PC-9 (cell line): ENCODE data around the gene TENM4. TPM values are rescaled to one million over a fixed set of nuclear protein-coding genes. Genes with fewer than 3 reads are reported as not detected.

Experiments used
- BruUV-seq: library from RNA; stranded (reverse); fragments of 400-500 nt; replicated peaks from 2 replicates; lab custom pipeline; 2021; lab: Mats Ljungman, UMichigan
- CTCF ChIA-PET: fragments of 300-600 bp; sonication (Branson Sonifier 250); formaldehyde crosslinking; loops from one replicate; lab custom pipeline; 2022; ENCODE audit warnings: antibody characterized with exemption; lab: Charles Lee
- POLR2A ChIA-PET: fragments of 300-600 bp; sonication (Branson Sonifier 250); formaldehyde crosslinking; loops from one replicate; lab custom pipeline; 2022; ENCODE audit warnings: antibody characterized with exemption; ENCODE audit not compliant: unreplicated experiment; lab: Charles Lee
- DNase-seq, 2 experiments: peaks; one replicate each; pipeline versions ENCODE4 v3.0.0 to v3.0.0-alpha.2; 2015 to 2022; ENCODE audit warnings: mixed read lengths in 1 of 2
- H2AFZ ChIP-seq: fragments of 200-600 bp; sonication (generic); 2 replicates; pipeline ENCODE4 v1.8.1; 2017; ENCODE audit warnings: antibody characterized with exemption
- H3F3A ChIP-seq: fragments of 200-600 bp; sonication (generic); 2 replicates; pipeline ENCODE4 v1.8.1; 2017; ENCODE audit warnings: antibody characterized with exemption, mild to moderate bottlenecking, low read depth; ENCODE audit not compliant: insufficient read depth
- H3K27ac ChIP-seq: fragments of 200-600 bp; sonication (generic); 2 replicates; pipeline ENCODE4 v1.6.1; 2016; ENCODE audit warnings: mixed run types
- H3K27me3 ChIP-seq: fragments of 200-600 bp; sonication (generic); 2 replicates; pipeline ENCODE4 v1.6.1; 2016; ENCODE audit warnings: low read depth, mixed run types; ENCODE audit not compliant: insufficient read depth
- H3K36me3 ChIP-seq: fragments of 200-600 bp; sonication (generic); 2 replicates; pipeline ENCODE4 v1.6.1; 2016; ENCODE audit warnings: low read depth, mixed run types
- H3K4me1 ChIP-seq: fragments of 200-600 bp; sonication (generic); replicated peaks from 2 replicates; pipeline ENCODE4 v1.6.1; 2016; ENCODE audit warnings: mixed run types; ENCODE audit not compliant: insufficient read depth
- H3K4me2 ChIP-seq: fragments of 200-600 bp; sonication (generic); 2 replicates; pipeline ENCODE4 v1.6.1; 2017; ENCODE audit warnings: mixed run types
- H3K4me3 ChIP-seq: fragments of 200-600 bp; sonication (generic); 2 replicates; pipeline ENCODE4 v1.6.1; 2016; ENCODE audit warnings: mixed run types
- H3K79me2 ChIP-seq: fragments of 200-600 bp; sonication (generic); 2 replicates; pipeline ENCODE4 v1.6.1; 2017; ENCODE audit warnings: low read depth, mixed run types
- H3K9me2 ChIP-seq: fragments of 200-600 bp; sonication (generic); 2 replicates; pipeline ENCODE4 v1.8.1; 2017; ENCODE audit warnings: mild to moderate bottlenecking; ENCODE audit not compliant: insufficient read depth
- H3K9me3 ChIP-seq: fragments of 200-600 bp; sonication (generic); 2 replicates; pipeline ENCODE4 v1.8.1; 2016; ENCODE audit warnings: low read depth; ENCODE audit not compliant: insufficient read depth
- H4K20me1 ChIP-seq: fragments of 200-600 bp; sonication (generic); 2 replicates; pipeline ENCODE4 v1.8.1; 2017; ENCODE audit not compliant: insufficient read depth
- EZH2 ChIP-seq: fragments of 200-600 bp; sonication (generic); IDR thresholded peaks from 2 replicates; pipeline ENCODE4 v1.8.0; 2017; ENCODE audit warnings: antibody characterized with exemption, low read depth
- intact Hi-C: fragments of 100-400 bp; cut with micrococcal nuclease; formaldehyde crosslinking; loops from one replicate; pipeline ENCODE4 v1.10.0; 2022; ENCODE audit not compliant: unreplicated experiment
- total RNA-seq: library from RNA; stranded (reverse); gene quantifications from 2 replicates; pipeline ENCODE4 v1.2.3, GENCODE V29; 2021
- TF ChIP-seq, protein P1 (sequence below): fragments of 200-600 bp; sonication (generic); conservative IDR thresholded peaks from 2 replicates; pipeline ENCODE4 v1.6.1; 2017; ENCODE audit warnings: mixed run types, antibody characterized with exemption, mild to moderate bottlenecking, moderate library complexity

TENM4 gene
- total RNA-seq, 1 experiment from 2014 or later = not detected

DNA sequence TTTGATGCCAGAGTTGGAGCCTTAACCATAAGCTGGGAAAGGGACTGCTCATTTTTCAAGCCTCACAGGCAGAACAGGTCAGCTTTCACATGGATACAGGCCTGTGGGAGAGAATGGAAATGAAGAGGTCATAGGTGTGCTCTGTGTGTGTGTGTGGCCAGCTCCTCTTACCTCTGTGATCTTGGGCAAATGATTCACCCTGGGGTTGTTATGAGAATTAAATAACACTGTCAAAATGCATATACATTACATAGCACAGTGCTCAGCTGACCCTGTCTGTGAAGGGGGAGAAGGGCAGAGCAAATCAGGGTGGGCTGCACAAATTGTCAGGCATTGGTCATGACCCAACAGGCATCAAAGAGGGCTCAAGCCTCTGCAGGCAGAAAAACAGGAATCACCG, 372.5 kb downstream of the TENM4 start:
- ChIA-PET CTCF (no interaction called here), POLR2A (no interaction called here)
- Histone ChIP-seq H3K4me2 (no peak overlapping the region), H3K27ac (no peak overlapping the region), H2AFZ (no peak overlapping the region), H3F3A (no peaks in the 10 kb centered on the region), H3K36me3 (no peaks in the 10 kb centered on the region), H3K27me3 (peaks cover 65% of the 10 kb centered on the region), H4K20me1 (peaks cover 3% of the 10 kb centered on the region; the same call in 1 of the 2 replicates), H3K79me2 (no peaks in the 10 kb centered on the region), H3K9me2 (no peaks in the 10 kb centered on the region), H3K4me1 (no peaks in the 10 kb centered on the region), H3K9me3 (no peaks in the 10 kb centered on the region), H3K4me3 (no peak overlapping the region)
- TF ChIP-seq EZH2 = no peak
- TF ChIP-seq, protein P1, sequence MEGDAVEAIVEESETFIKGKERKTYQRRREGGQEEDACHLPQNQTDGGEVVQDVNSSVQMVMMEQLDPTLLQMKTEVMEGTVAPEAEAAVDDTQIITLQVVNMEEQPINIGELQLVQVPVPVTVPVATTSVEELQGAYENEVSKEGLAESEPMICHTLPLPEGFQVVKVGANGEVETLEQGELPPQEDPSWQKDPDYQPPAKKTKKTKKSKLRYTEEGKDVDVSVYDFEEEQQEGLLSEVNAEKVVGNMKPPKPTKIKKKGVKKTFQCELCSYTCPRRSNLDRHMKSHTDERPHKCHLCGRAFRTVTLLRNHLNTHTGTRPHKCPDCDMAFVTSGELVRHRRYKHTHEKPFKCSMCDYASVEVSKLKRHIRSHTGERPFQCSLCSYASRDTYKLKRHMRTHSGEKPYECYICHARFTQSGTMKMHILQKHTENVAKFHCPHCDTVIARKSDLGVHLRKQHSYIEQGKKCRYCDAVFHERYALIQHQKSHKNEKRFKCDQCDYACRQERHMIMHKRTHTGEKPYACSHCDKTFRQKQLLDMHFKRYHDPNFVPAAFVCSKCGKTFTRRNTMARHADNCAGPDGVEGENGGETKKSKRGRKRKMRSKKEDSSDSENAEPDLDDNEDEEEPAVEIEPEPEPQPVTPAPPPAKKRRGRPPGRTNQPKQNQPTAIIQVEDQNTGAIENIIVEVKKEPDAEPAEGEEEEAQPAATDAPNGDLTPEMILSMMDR = no peak
- intact Hi-C loops = no loop called here
- no peak for DNase-seq
- BruUV-seq = no TSS peak

- POLR2A ChIA-PET = no interaction called here
- no peaks in the 10 kb centered on the region for H3K9me2 ChIP-seq
- TF ChIP-seq EZH2 = no peak
- TF ChIP-seq, protein P1 = no peak
- H3K4me2 ChIP-seq = no peak overlapping the region
- DNase-seq = no peak
- H3F3A ChIP-seq = no peaks in the 10 kb centered on the region
- H3K27me3 ChIP-seq = peaks cover 65% of the 10 kb centered on the region
- H3K9me3 ChIP-seq = no peaks in the 10 kb centered on the region
- no peak overlapping the region for H3K4me3 ChIP-seq
- H3K36me3 ChIP-seq = no peaks in the 10 kb centered on the region
- no peaks in the 10 kb centered on the region; the same call in 1 of the 2 replicates for H4K20me1 ChIP-seq
- BruUV-seq = no TSS peak
- intact Hi-C loops = no loop called here
- no peak overlapping the region; the same call in 1 of the 2 replicates for H2AFZ ChIP-seq
- CTCF ChIA-PET = no interaction called here
- H3K4me1 ChIP-seq = no peaks in the 10 kb centered on the region
- no peaks in the 10 kb centered on the region for H3K79me2 ChIP-seq
- no peak overlapping the region for H3K27ac ChIP-seq
These were observed 373.5 kb downstream of the TENM4 start for GRCh38 chr11:79067352-79067679.

- CTCF ChIA-PET = no interaction called here
- Histone ChIP-seq H3K9me2 (no peaks in the 10 kb centered on the region), H4K20me1 (no peaks in the 10 kb centered on the region; the same call in 1 of the 2 replicates), H3K79me2 (no peaks in the 10 kb centered on the region), H3K4me1 (no peaks in the 10 kb centered on the region), H3K4me2 (no peak overlapping the region), H3K9me3 (no peaks in the 10 kb centered on the region), H3K27ac (no peak overlapping the region), H2AFZ (no peak overlapping the region; the same call in 1 of the 2 replicates), H3K27me3 (peaks cover 65% of the 10 kb centered on the region), H3K4me3 (no peak overlapping the region), H3K36me3 (no peaks in the 10 kb centered on the region), H3F3A (no peaks in the 10 kb centered on the region)
- intact Hi-C loops = no loop called here
- no peak for DNase-seq
- no TSS peak for BruUV-seq
- no peak for TF ChIP-seq EZH2
- TF ChIP-seq, protein P1 = no peak
- POLR2A ChIA-PET = no interaction called here
These were observed 374.1 kb downstream of the TENM4 start for GRCh38 chr11:79066456-79067351.
